H54 (cell line): ENCODE measurements around the gene SMTNL1.

ENCODE experiments used
- DNase-seq: peaks from one replicate; pipeline ENCODE4 v3.0.0; 2011; ENCODE audit warnings: low spot score, mixed read lengths; ENCODE audit not compliant: insufficient read length
- FAIRE-seq: peaks from 3 replicates; lab custom pipeline; 2011; peaks lifted over from hg19 to GRCh38; lab: Jason Lieb, UNC
- POLR2A ChIP-seq: IDR thresholded peaks from 2 replicates; pipeline ENCODE4 v1.6.1; 2011; ENCODE audit warnings: low read depth, mild to moderate bottlenecking, low read length

SMTNL1 gene

GRCh38 chr11:57545883-57546282 lies 8.5 kb downstream of the SMTNL1 start:
- DNase-seq = no peak
- FAIRE-seq = no peak
- no peak for TF ChIP-seq POLR2A

- no peak for FAIRE-seq
- TF ChIP-seq POLR2A = no peak
- DNase-seq = no peak
Observed at GRCh38 chr11:57546451-57546850, 9.1 kb downstream of the SMTNL1 start.

- FAIRE-seq = peak; percentile 15
- DNase-seq = peak; percentile 83
- no peak for TF ChIP-seq POLR2A
Observed at GRCh38 chr11:57546869-57547475, 9.6 kb downstream of the SMTNL1 start.

- FAIRE-seq (no peak), DNase-seq (no peak)
- TF ChIP-seq POLR2A = no peak
Observed at GRCh38 chr11:57547854-57548377, 10.5 kb downstream of the SMTNL1 start.

GRCh38 chr11:57549983-57550382 lies 12.6 kb downstream of the SMTNL1 start:
- TF ChIP-seq POLR2A = no peak
- FAIRE-seq (no peak), DNase-seq (no peak)

- DNase-seq (no peak), FAIRE-seq (no peak)
- TF ChIP-seq POLR2A = no peak
Observed at GRCh38 chr11:57551941-57552340, 14.5 kb downstream of the SMTNL1 start.

GRCh38 chr11:57552479-57552878 lies 15.1 kb downstream of the SMTNL1 start:
- no peak for FAIRE-seq

GRCh38 chr11:57555393-57555792 lies 18.0 kb downstream of the SMTNL1 start:
- DNase-seq = no peak
- no peak for TF ChIP-seq POLR2A
- FAIRE-seq = no peak

More at GRCh38 chr11:57552479-57552878, 15.1 kb downstream of the SMTNL1 start:
- TF ChIP-seq POLR2A = no peak
- DNase-seq = no peak

GRCh38 chr11:57556041-57556440 lies 18.6 kb downstream of the SMTNL1 start:
- DNase-seq = no peak
- FAIRE-seq = no peak

GRCh38 chr11:57560146-57560545 lies 22.8 kb downstream of the SMTNL1 start:
- DNase-seq (no peak), FAIRE-seq (no peak)
- TF ChIP-seq POLR2A = no peak

More at GRCh38 chr11:57556041-57556440, 18.6 kb downstream of the SMTNL1 start:
- TF ChIP-seq POLR2A = no peak

- no peak for DNase-seq
- FAIRE-seq = no peak
- TF ChIP-seq POLR2A = no peak
Observed at GRCh38 chr11:57562596-57562995, 25.2 kb downstream of the SMTNL1 start.

- no peak for FAIRE-seq
- TF ChIP-seq POLR2A = no peak
- DNase-seq = no peak
Observed at GRCh38 chr11:57566005-57566904, 28.9 kb downstream of the SMTNL1 start.

GRCh38 chr11:57566905-57567514 lies 29.6 kb downstream of the SMTNL1 start:
- FAIRE-seq (no peak), DNase-seq (no peak)
- TF ChIP-seq POLR2A = no peak
